DLD1 (cell line): ENCODE data around the gene PLXND1.

ENCODE experiments used
- in situ Hi-C: cut with HindIII; loops from 2 replicates; pipeline ENCODE4 v1.10.0; 2017; ENCODE audit warnings: low sequenced_read_pairs

The PLXND1 gene

DNA sequence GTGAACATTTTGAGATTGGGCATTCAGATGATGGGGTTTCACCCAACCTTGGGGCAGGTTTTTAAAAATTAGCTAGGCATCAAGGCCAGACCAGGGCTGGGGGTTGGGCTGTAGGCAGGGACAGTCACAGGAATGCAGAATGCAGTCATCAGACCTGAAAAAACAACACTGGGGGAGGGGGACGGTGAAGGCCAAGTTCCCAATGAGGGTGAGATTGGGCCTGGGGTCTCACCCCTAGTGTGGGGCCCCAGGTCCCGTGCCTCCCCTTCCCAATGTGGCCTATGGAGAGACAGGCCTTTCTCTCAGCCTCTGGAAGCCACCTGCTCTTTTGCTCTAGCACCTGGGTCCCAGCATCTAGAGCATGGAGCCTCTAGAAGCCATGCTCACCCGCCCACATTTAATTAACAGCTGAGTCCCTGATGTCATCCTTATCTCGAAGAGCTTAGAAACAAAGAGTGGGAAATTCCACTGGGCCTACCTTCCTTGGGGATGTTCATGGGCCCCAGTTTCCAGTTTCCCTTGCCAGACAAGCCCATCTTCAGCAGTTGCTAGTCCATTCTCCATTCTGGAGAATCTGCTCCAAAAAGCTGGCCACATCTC, 71.9 kb downstream of the PLXND1 start:
- in situ Hi-C loops = no loop called here

GRCh38 chr3:129533406-129533805, 73.1 kb downstream of the PLXND1 start:
- in situ Hi-C loops = no loop called here

DNA sequence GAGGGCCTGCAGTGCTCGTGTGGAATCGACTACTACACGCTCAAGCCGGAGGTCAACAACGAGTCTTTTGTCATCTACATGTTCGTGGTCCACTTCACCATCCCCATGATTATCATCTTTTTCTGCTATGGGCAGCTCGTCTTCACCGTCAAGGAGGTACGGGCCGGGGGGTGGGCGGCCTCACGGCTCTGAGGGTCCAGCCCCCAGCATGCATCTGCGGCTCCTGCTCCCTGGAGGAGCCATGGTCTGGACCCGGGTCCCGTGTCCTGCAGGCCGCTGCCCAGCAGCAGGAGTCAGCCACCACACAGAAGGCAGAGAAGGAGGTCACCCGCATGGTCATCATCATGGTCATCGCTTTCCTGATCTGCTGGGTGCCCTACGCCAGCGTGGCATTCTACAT, 74.2 kb downstream of the PLXND1 start:
- in situ Hi-C loops = no loop called here

- in situ Hi-C loops = no loop called here
Observed at GRCh38 chr3:129531699-129532098, 74.8 kb downstream of the PLXND1 start.

DNA sequence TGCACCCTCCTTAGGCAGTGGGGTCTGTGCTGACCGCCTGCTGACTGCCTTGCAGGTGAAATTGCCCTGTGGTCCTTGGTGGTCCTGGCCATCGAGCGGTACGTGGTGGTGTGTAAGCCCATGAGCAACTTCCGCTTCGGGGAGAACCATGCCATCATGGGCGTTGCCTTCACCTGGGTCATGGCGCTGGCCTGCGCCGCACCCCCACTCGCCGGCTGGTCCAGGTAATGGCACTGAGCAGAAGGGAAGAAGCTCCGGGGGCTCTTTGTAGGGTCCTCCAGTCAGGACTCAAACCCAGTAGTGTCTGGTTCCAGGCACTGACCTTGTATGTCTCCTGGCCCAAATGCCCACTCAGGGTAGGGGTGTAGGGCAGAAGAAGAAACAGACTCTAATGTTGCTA, 75.7 kb downstream of the PLXND1 start:
- in situ Hi-C loops = no loop called here

GRCh38 chr3:129530251-129530791, 76.2 kb downstream of the PLXND1 start:
- in situ Hi-C loops = no loop called here

DNA sequence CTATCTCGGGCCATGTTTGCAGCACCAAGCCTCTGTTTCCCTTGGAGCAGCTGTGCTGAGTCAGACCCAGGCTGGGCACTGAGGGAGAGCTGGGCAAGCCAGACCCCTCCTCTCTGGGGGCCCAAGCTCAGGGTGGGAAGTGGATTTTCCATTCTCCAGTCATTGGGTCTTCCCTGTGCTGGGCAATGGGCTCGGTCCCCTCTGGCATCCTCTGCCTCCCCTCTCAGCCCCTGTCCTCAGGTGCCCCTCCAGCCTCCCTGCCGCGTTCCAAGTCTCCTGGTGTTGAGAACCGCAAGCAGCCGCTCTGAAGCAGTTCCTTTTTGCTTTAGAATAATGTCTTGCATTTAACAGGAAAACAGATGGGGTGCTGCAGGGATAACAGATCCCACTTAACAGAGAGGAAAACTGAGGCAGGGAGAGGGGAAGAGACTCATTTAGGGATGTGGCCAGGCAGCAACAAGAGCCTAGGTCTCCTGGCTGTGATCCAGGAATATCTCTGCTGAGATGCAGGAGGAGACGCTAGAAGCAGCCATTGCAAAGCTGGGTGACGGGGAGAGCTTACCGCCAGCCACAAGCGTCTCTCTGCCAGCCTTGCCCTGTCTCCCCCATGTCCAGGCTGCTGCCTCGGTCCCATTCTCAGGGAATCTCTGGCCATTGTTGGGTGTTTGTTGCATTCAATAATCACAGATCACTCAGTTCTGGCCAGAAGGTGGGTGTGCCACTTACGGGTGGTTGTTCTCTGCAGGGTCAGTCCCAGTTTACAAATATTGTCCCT, 76.9 kb downstream of the PLXND1 start:
- in situ Hi-C loops = no loop called here

GRCh38 chr3:129528589-129529100, 77.8 kb downstream of the PLXND1 start, which contains the start of gene RHO:
Gene RHO, plus strand, starts transcription at chr3:129528639. Its CDS starts 95 bp downstream, at chr3:129528734.
- in situ Hi-C loops = no loop called here

DNA sequence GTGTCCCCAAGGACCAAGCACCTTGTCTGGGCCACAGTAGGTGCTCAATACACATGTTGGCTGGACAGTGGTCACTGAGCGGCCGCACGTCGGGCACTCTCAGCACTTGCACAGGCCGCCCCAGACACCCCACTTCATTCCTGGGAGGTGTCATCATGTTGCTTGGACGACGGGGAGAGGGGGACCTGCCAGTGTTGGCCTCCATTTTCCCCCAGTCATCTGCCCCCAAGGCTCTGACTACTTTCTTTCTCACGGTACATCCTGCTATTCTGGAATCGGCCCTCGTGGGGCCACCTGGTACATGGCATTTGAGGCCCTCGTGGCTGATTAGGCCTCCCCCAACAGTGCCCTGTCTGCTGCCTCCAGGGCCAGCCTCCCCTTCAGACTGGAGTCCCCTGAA, 79.2 kb downstream of the PLXND1 start:
- in situ Hi-C loops = no loop called here

GRCh38 chr3:129526121-129526900, 80.2 kb downstream of the PLXND1 start:
- in situ Hi-C loops = no loop called here

GRCh38 chr3:129525341-129525968, 81.0 kb downstream of the PLXND1 start:
- in situ Hi-C loops = no loop called here

- in situ Hi-C loops = no loop called here
Observed at GRCh38 chr3:129524081-129524480, 82.4 kb downstream of the PLXND1 start.

DNA sequence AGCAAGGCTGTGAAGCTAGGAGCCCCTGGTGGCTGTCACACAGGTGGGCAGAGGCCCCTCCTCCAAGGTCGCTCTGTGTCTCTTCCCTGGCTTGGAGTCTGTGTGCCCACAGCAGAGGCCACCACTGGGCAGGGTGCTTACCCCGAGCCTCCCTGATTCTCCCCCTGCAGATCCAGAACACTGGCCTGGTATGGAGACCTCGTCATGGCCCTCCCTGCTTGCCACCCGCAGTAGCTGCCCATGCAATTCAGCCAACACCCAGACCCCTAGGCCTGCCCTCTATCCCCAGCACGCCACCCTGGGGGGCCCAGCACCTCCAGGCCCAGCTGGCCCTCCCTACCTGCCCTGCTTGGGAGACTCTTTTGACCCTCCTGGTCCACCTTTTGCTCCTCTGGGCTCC, 83.5 kb downstream of the PLXND1 start:
- in situ Hi-C loops = no loop called here

GRCh38 chr3:129521611-129522010, 84.9 kb downstream of the PLXND1 start:
- in situ Hi-C loops = no loop called here

DNA sequence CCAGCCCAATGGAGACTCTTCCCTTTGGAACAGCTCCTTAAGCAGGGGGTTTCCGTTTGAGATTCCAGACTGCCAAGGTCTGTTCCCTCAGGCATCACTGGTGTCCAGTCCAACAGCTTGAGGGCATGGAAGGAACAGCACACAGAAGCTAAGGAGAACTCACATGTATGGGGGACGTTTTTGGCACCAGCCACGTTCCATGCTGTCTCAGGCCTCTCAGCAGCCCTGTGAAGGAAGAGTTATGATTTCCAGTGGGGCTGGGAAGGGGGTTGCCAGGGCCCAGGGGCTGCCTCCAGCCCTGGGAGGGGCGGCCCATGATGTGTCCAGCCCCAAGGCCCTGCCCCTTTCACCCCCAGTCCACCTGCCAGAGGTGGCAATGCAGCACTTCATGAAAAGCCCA, 85.5 kb downstream of the PLXND1 start:
- in situ Hi-C loops = no loop called here

- in situ Hi-C loops = no loop called here
Observed at GRCh38 chr3:129519896-129520715, 86.4 kb downstream of the PLXND1 start.

DNA sequence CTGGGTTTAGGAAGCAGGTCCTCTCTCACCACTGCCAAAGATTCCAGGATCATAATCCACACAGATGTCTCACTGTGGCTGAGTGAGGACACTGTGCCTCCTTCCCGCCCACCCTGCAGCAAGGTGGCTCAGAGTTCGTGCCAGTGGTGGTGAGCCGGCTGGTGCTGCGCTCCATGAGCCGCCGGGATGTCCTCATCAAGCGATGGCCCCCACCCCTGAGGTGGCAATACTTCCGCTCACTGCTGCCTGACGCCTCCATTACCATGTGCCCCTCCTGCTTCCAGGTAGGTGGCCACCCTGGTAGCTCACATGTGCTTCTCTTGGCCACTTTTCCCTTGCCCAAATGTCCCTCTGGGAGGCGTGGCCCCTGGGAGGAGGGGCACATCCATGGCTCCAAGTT, 87.0 kb downstream of the PLXND1 start:
- in situ Hi-C loops = no loop called here

- in situ Hi-C loops = no loop called here
Observed at GRCh38 chr3:129518581-129518980, 87.9 kb downstream of the PLXND1 start.

DNA sequence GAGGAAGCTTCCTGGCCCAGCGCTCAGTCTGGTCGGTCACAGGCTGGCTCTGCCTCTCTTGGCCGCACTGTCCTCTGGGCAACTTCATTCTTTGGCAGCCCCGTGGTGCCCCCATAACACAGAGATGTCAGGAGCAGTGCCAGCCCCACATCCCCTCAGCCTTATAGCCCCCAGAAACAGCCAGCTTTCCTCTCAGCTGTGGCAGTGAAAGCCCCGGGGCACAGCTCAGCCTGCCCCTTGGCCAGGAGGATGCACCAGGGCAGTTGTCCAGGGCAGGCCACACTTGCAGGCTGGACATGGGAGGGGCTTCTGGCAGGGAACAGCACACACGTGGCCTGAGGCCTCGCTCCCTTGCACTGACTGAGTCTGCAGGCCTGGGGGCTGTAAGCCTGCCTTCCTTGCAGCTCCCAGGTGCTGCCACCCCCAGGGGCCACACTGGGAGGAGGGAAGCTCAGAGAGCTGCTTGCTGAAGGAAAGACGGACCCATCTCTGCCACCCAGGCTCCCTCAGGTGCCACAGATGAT, 88.4 kb downstream of the PLXND1 start:
- in situ Hi-C loops = no loop called here

DNA sequence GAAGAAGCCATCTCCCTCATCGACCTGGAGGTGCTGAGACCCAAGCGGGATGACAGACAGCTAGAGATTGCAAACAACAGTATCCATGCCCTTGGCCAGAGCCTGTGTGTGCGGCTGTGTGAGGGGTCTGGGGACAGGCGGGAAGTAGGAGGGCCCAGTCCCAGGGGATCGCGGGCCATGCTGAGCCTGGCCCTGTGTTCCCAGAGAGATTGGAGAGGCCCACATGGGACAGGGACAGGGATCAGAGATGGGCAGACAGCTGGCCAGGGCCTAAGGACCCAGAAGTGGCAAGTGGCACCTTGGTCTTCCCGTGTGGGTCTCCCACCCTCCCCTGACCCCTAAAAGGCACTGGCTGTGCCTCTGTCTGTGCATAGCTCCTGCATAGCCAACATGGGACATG, 89.0 kb downstream of the PLXND1 start:
- in situ Hi-C loops = no loop called here
